Muscle of leg (tissue), 16 donors: ENCODE data around the gene ATF7. TPM values are rescaled to one million over a fixed set of nuclear protein-coding genes. Genes with fewer than 3 reads are reported as not detected.

Experiments
- DNase-seq: peaks from one replicate; pipeline ENCODE4 v3.0.0; 2013
- H3K27ac ChIP-seq: one replicate; pipeline ENCODE4 v1.5.1; 2013; ENCODE audit warnings: mild to moderate bottlenecking, low read length, control low read depth
- H3K27me3 ChIP-seq: one replicate; pipeline ENCODE4 v1.6.1; 2013; ENCODE audit warnings: low read length; ENCODE audit not compliant: control insufficient read depth, insufficient read depth
- H3K36me3 ChIP-seq: one replicate; pipeline ENCODE4 v1.6.1; 2013; ENCODE audit warnings: low read length; ENCODE audit not compliant: control insufficient read depth, insufficient read depth
- H3K4me1 ChIP-seq: one replicate; pipeline ENCODE4 v1.6.1; 2013; ENCODE audit warnings: low read length; ENCODE audit not compliant: control insufficient read depth, insufficient read depth
- H3K4me3 ChIP-seq: one replicate; pipeline ENCODE4 v1.5.1; 2013; ENCODE audit warnings: low read length, control low read depth
- H3K9me3 ChIP-seq: replicated peaks from 2 replicates; pipeline ENCODE4 v1.6.1; 2013; ENCODE audit warnings: low read depth, low read length; ENCODE audit not compliant: control insufficient read depth
- WGBS: methylation state at CpG from one replicate; pipeline ENCODE4 v1.1.5; 2013; ENCODE audit warnings: missing lambda C conversion rate; ENCODE audit not compliant: insufficient coverage; 5-methylcytosine and 5-hydroxymethylcytosine counted together
- long read RNA-seq, 11 donors: transcript quantifications; one replicate each; lab custom pipeline, GENCODE V29; 2026
- polyA plus RNA-seq, 8 donors: library from polyadenylated mRNA; unstranded; fragments of 120-200 nt; gene quantifications; one replicate each; pipeline versions ENCODE4 v1.2.1 to v1.2.3, GENCODE V29; 2013; ENCODE audit warnings: inconsistent platforms in 1 of 8, low replicate concordance in 1 of 8; ENCODE audit not compliant: insufficient read length in 8 of 8, insufficient read depth in 1 of 8
- total RNA-seq: library from RNA; stranded (reverse); fragments of 120-200 nt; gene quantifications from one replicate; pipeline ENCODE4 v1.2.4, GENCODE V29; 2013

The ATF7 gene
- 18.8 TPM for total RNA-seq
- polyA plus RNA-seq: 10 to 100 TPM; 40.6 to 53.5 (median 47.2) TPM
- long read RNA-seq, donor 1, full-length matches to known transcripts: 8 of 8 reads
- long read RNA-seq, donor 1, partial matches to known transcripts: 0 of 8 reads
- long read RNA-seq, donor 1, other reads (novel, unspliced or antisense): 0 of 8 reads
- long read RNA-seq, donor 2, full-length matches to known transcripts: 1 of 1 reads
- long read RNA-seq, donor 2, partial matches to known transcripts: 0 of 1 reads
- long read RNA-seq, donor 2, other reads (novel, unspliced or antisense): 0 of 1 reads
- long read RNA-seq, donor 3, full-length matches to known transcripts: 12 of 12 reads
- long read RNA-seq, donor 3, partial matches to known transcripts: 0 of 12 reads
- long read RNA-seq, donor 3, other reads (novel, unspliced or antisense): 0 of 12 reads
- long read RNA-seq, donor 4, full-length matches to known transcripts: 2 of 2 reads
- long read RNA-seq, donor 4, partial matches to known transcripts: 0 of 2 reads
- long read RNA-seq, donor 4, other reads (novel, unspliced or antisense): 0 of 2 reads
- long read RNA-seq, donor 5, full-length matches to known transcripts: 16 of 22 reads
- long read RNA-seq, donor 5, partial matches to known transcripts: 6 of 22 reads
- long read RNA-seq, donor 5, other reads (novel, unspliced or antisense): 0 of 22 reads
- long read RNA-seq, donor 6, full-length matches to known transcripts: 7 of 7 reads
- long read RNA-seq, donor 6, partial matches to known transcripts: 0 of 7 reads
- long read RNA-seq, donor 6, other reads (novel, unspliced or antisense): 0 of 7 reads
- long read RNA-seq, donor 7, full-length matches to known transcripts: 8 of 8 reads
- long read RNA-seq, donor 7, partial matches to known transcripts: 0 of 8 reads
- long read RNA-seq, donor 7, other reads (novel, unspliced or antisense): 0 of 8 reads
- long read RNA-seq, donor 8, full-length matches to known transcripts: 9 of 15 reads
- long read RNA-seq, donor 8, partial matches to known transcripts: 6 of 15 reads
- long read RNA-seq, donor 8, other reads (novel, unspliced or antisense): 0 of 15 reads
- long read RNA-seq, donor 9, full-length matches to known transcripts: 9 of 19 reads
- long read RNA-seq, donor 9, partial matches to known transcripts: 10 of 19 reads
- long read RNA-seq, donor 9, other reads (novel, unspliced or antisense): 0 of 19 reads
- long read RNA-seq, donor 10, full-length matches to known transcripts: 9 of 15 reads
- long read RNA-seq, donor 10, partial matches to known transcripts: 6 of 15 reads
- long read RNA-seq, donor 10, other reads (novel, unspliced or antisense): 0 of 15 reads
- long read RNA-seq, donor 11, full-length matches to known transcripts: 10 of 10 reads
- long read RNA-seq, donor 11, partial matches to known transcripts: 0 of 10 reads
- long read RNA-seq, donor 11, other reads (novel, unspliced or antisense): 0 of 10 reads

DNA sequence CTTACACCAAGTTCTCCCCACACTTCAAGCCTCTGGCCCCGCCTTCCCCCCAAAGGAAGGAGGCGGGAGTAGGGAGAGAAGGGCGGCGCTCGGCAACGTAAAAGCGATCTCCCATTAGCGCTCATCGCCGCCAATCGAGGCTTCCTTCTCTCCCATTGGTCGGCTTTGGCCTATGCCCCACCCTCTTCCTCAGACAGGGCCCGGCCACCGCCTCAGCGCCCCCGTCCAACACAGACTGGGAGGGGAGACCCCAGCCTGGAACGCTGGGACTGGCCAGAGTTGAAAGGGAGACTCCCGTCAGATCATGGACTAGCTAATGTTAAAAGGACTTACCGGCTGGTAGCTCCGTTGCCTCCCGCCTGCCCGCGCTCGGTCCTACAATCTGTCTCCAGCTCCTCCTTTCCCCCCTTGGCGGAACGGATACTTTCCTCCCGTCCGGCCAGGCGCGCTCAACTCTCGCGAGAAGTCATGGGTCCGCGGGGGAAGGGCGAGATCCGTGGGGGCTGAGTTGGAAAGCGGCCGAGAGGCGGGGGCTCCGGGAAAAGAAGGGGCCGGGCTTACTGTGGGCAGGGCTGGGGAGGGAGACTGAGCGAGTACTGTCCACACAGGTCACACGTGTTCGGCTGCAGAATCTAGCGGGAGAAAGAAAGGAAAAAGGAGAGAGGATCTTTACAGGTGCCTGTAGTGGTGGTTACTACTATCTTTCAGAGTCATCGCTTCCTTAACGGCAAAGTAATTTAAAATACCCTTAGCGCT lies at the start of gene ATF7:
TSS of gene ATF7 (minus strand) at position 437 of the 756 bp plus-strand sequence. CDS start 25,382 bp downstream, outside the sequence.
- H3K9me3 ChIP-seq: no peaks in the 10 kb centered on the region
- peak within 1 kb of the TSS; percentile 97 for H3K27ac ChIP-seq
- WGBS: 1% methylated on average over 19 of the region's 48 CpGs
- H3K4me3 ChIP-seq: peak within 1 kb of the TSS; percentile 81
- no peaks in the 10 kb centered on the region for H3K36me3 ChIP-seq
- H3K27me3 ChIP-seq: no peaks in the 10 kb centered on the region
- peak; percentile 99 for DNase-seq
- peaks cover 12% of the 10 kb centered on the region for H3K4me1 ChIP-seq

DNA sequence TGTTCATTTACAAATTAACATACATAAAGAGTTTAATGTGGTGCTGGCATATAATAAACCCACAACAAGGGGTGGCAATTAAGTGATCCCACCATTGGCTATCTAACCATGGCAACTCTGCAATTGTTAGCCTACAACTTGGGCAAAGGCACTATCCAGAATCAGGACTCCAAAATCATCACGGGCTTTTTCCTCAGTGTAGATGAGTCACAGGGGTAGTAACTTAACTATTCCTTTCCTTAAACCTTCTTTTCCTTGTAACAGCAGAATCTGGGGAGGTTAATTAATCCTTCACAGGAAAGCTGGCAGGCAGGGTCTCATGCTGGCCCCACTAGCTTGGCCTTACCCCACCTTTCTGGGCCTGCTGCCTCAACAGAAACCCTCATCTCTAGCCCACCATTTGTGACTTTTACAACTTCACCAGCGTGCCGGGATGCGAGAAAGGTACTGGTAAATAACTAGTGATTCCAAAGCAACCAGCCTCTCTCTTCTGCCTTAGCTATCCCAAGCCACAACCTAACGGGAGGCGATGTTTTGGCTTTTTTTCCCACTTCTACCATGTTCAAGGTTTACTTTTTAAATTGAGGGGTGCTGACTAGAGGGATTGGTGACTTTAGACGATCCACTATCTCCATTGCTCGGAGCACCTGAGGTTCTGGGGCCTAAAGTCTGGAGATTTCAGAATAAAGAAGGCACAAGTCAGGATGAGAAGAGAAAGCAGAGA lies 49.0 kb upstream of the ATF7 start:
- H3K4me1 ChIP-seq: peaks cover 41% of the 10 kb centered on the region

DNA sequence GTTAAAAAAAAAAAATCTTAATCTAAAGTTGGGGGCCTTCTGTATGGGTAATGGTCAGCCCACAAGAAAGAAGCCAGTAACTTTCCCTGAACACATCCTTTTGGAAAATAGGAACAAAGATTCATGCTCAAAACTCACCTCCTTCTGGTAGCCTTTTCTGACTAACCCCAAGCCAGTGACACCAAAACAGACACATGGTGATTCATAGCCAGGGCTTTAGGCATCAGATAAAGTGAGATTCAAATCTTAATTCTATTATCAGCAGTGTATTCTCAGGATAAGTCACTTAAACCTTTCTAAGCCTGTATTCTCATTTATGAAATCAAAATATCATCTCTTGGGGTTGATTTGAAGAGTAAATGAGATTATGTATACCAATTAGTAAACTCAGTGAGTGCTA lies 44.8 kb upstream of the ATF7 start:
- H3K9me3 ChIP-seq: no peaks in the 10 kb centered on the region
- H3K4me1 ChIP-seq: peaks cover 8% of the 10 kb centered on the region
- H3K36me3 ChIP-seq: peaks cover 68% of the 10 kb centered on the region
- DNase-seq: no peak
- H3K4me3 ChIP-seq: no peak overlapping the region
- no peak overlapping the region for H3K27ac ChIP-seq
- H3K27me3 ChIP-seq: no peaks in the 10 kb centered on the region

More for the DNA sequence above, 49.0 kb upstream of the ATF7 start:
- no peaks in the 10 kb centered on the region for H3K27me3 ChIP-seq
- H3K36me3 ChIP-seq: peaks cover 35% of the 10 kb centered on the region
- peak overlapping the region; percentile 90 for H3K27ac ChIP-seq
- no peak for DNase-seq
- WGBS: 9% methylated on average over 2 of the region's 8 CpGs
- peak overlapping the region; percentile 81 for H3K4me3 ChIP-seq
- no peaks in the 10 kb centered on the region for H3K9me3 ChIP-seq

DNA sequence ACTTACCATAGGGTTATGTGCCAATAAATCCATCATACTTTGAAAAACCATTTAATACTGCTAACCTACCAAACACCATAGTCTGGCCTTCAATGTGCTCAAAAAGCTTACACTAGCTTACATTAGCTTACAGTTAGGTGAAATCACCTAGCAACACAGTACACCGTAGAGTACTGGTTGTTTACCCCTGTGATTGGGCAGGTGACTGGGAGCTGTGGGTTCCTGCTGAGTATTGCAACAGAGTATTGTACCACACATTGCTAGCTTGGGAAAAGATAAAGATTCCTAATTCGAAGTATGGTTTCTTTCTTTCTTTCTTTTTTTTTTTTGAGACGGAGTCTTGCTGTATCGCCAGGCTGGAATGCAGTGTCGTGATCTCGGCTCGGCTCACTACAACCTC lies 44.1 kb upstream of the ATF7 start:
- peaks cover 7% of the 10 kb centered on the region for H3K4me1 ChIP-seq
- no peak overlapping the region for H3K27ac ChIP-seq
- WGBS: no CpG with 5 or more reads among the region's 7 CpGs
- DNase-seq: no peak
- H3K27me3 ChIP-seq: no peaks in the 10 kb centered on the region
- no peaks in the 10 kb centered on the region for H3K9me3 ChIP-seq
- peaks cover 74% of the 10 kb centered on the region for H3K36me3 ChIP-seq
- no peak overlapping the region for H3K4me3 ChIP-seq

DNA sequence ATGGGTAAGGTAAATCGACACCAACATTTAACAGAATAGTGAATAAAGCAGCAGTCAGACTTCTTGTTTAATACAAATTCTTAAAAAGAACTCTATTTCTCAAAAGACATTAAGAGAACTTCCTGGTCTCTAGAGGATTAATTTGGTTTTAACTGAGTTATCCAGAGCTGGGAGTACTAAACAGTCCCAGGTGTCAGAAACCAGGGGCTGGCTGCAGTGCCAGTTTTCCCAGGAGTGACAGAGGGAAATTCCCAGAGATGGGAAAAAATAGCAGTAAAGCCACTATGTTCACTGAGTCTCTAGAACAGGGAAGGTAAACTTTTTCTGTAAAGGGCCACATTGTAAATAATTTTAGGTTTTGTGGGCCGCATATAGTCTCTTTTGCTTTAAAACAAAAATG lies 40.9 kb upstream of the ATF7 start:
- Histone ChIP-seq H3K4me3 (no peak overlapping the region), H3K36me3 (peaks cover 84% of the 10 kb centered on the region), H3K9me3 (no peaks in the 10 kb centered on the region), H3K4me1 (no peaks in the 10 kb centered on the region), H3K27me3 (no peaks in the 10 kb centered on the region), H3K27ac (no peak overlapping the region)
- DNase-seq: no peak
- WGBS: 100% methylated on average over 1 of the region's 2 CpGs

DNA sequence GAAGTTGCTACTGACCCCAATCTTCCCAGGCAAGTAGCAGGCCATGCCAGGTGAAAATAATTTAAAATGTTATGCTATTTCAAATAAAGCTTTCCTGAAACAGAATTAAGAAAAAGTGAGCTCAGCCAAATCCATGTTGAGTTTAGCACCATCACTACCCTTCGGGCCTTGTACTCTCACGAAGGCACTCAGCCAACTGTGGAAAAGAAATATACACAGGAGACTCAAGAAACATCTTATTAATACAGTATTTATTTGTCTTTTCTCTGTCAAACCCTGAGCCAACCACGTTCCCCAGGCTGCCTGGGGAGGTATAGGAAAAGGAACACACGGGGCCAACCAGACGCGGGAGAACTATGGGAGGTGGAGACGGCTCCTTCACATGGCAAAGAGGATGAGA lies 38.8 kb upstream of the ATF7 start:
- peaks cover 65% of the 10 kb centered on the region for H3K36me3 ChIP-seq
- H3K27ac ChIP-seq: peak overlapping the region; percentile 26
- no peak overlapping the region for H3K4me3 ChIP-seq
- WGBS: 20% methylated on average over 3 of the region's 7 CpGs
- H3K9me3 ChIP-seq: no peaks in the 10 kb centered on the region
- DNase-seq: peak; percentile 56
- no peaks in the 10 kb centered on the region for H3K27me3 ChIP-seq
- H3K4me1 ChIP-seq: peaks cover 5% of the 10 kb centered on the region

DNA sequence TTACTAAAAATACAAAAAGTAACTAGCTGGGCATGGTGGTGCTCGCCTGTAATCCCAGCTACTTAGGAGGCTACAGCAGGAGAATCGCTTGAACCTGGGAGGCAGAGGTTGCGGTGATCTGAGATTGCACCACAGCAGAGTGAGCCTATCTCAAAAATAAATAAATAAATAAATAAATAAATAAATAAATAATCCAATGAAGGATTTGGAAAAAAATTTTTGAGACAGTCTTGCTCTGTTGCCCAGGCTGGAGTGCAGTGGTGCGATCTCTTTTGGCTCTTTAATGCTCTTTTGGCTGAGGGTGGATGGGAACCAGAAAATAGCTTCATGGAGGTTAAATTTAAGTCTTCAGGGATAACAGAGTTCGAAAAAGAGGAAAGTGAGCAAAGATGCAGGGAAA lies 38.0 kb upstream of the ATF7 start:
- H3K4me3 ChIP-seq: no peak overlapping the region
- DNase-seq: no peak
- no peaks in the 10 kb centered on the region for H3K27me3 ChIP-seq
- no peaks in the 10 kb centered on the region for H3K9me3 ChIP-seq
- no peak overlapping the region for H3K27ac ChIP-seq
- peaks cover 58% of the 10 kb centered on the region for H3K36me3 ChIP-seq
- 57% methylated on average over 3 of the region's 5 CpGs for WGBS
- peaks cover 13% of the 10 kb centered on the region for H3K4me1 ChIP-seq

DNA sequence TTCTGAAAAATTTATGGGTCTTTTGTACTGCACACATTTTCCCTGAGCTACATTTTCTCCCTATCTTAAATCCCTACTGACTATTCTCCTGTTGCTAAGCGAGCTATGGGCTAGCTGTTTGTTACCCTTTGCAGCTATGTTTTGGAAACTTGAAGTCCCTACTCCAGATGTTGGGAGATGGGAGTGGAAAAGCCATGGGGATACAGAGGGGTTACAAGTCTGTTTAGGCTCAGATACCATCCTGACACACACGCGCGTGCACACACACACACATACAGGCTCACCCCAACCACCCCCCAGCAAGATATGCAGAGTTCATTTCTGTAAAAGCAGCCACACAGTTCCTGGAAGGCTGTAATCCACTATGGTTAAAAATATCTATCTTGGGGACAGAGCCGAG lies 33.9 kb upstream of the ATF7 start:
- Histone ChIP-seq H3K27ac (peak overlapping the region; percentile 98), H3K27me3 (no peaks in the 10 kb centered on the region), H3K4me3 (no peak overlapping the region), H3K9me3 (no peaks in the 10 kb centered on the region), H3K36me3 (peaks cover 26% of the 10 kb centered on the region), H3K4me1 (peaks cover 27% of the 10 kb centered on the region)
- DNase-seq: peak; percentile 81
- WGBS: no CpG with 5 or more reads among the region's 5 CpGs
